ENCODE results near the gene KCNC4.

The KCNC4 gene

GRCh38 chr1:110211496-110212168, 1.5 kb downstream of the KCNC4 start:
- DNase-seq (ENCODE audit: low read depth), result no peak

- DNase-seq (ENCODE audit: low read depth), result no peak
Measured at GRCh38 chr1:110212169-110213142, 2.3 kb downstream of the KCNC4 start.

GRCh38 chr1:110213143-110213540, 3.0 kb downstream of the KCNC4 start:
- DNase-seq (ENCODE audit: low read depth), result no peak

GRCh38 chr1:110214454-110215404, 4.6 kb downstream of the KCNC4 start:
- DNase-seq (ENCODE audit: low read depth), result no peak

- DNase-seq (ENCODE audit: low read depth), result no peak
Measured at GRCh38 chr1:110215621-110216515, 5.8 kb downstream of the KCNC4 start.

GRCh38 chr1:110216844-110217444, 6.8 kb downstream of the KCNC4 start:
- DNase-seq (ENCODE audit: low read depth), result no peak

GRCh38 chr1:110218137-110218536, 8.0 kb downstream of the KCNC4 start:
- DNase-seq (ENCODE audit: low read depth), result no peak

- DNase-seq (ENCODE audit: low read depth), result no peak
Measured at GRCh38 chr1:110218739-110219138, 8.6 kb downstream of the KCNC4 start.

GRCh38 chr1:110220324-110220723, 10.2 kb downstream of the KCNC4 start:
- no peak for DNase-seq (ENCODE audit: low read depth)

- DNase-seq (ENCODE audit: low read depth), result no peak
Measured at GRCh38 chr1:110221119-110221518, 11.0 kb downstream of the KCNC4 start.

GRCh38 chr1:110223127-110223526, 13.0 kb downstream of the KCNC4 start:
- no peak for DNase-seq (ENCODE audit: low read depth)

- no peak for DNase-seq (ENCODE audit: low read depth)
Measured at GRCh38 chr1:110223581-110223980, 13.5 kb downstream of the KCNC4 start.

GRCh38 chr1:110224240-110224995, 14.3 kb downstream of the KCNC4 start:
- no peak for DNase-seq (ENCODE audit: low read depth)

GRCh38 chr1:110225212-110225611, 15.1 kb downstream of the KCNC4 start:
- no peak for DNase-seq (ENCODE audit: low read depth)

- DNase-seq (ENCODE audit: low read depth), result no peak
Measured at GRCh38 chr1:110225756-110226404, 15.8 kb downstream of the KCNC4 start.

GRCh38 chr1:110227774-110228173, 17.7 kb downstream of the KCNC4 start:
- DNase-seq (ENCODE audit: low read depth), result no peak

- no peak for DNase-seq (ENCODE audit: low read depth)
Measured at GRCh38 chr1:110228381-110228780, 18.3 kb downstream of the KCNC4 start.

- no peak for DNase-seq (ENCODE audit: low read depth)
Measured at GRCh38 chr1:110228869-110229268, 18.8 kb downstream of the KCNC4 start.

GRCh38 chr1:110229348-110230001, 19.4 kb downstream of the KCNC4 start:
- no peak for DNase-seq (ENCODE audit: low read depth)

Measured in non-pigmented ciliary epithelial cell (primary cell).